WTC11 (cell line): Measurements from ENCODE around the gene PGPEP1.

ENCODE experiments used
- CTCF ChIP-seq: fragments of 200-600 bp; IDR thresholded peaks from 2 replicates; pipeline ENCODE4 v1.8.0; 2022; ENCODE audit warnings: antibody characterized with exemption
- ESRRA ChIP-seq: sonication (generic); formaldehyde crosslinking; IDR thresholded peaks from 2 replicates; pipeline ENCODE4 v1.8.1; 2022; ENCODE audit warnings: mild to moderate bottlenecking, missing genetic modification reagents, borderline replicate concordance
- HMGXB4 ChIP-seq: sonication (generic); formaldehyde crosslinking; IDR thresholded peaks from 2 replicates; pipeline ENCODE4 v1.8.1; 2023; ENCODE audit warnings: mild to moderate bottlenecking, moderate library complexity, missing genetic modification reagents
- SMAD4 ChIP-seq: sonication (generic); formaldehyde crosslinking; IDR thresholded peaks from 2 replicates; pipeline ENCODE4 v1.8.0; 2022; ENCODE audit warnings: mild to moderate bottlenecking, missing genetic modification reagents
- TEAD1 ChIP-seq: sonication (generic); formaldehyde crosslinking; IDR thresholded peaks from 2 replicates; pipeline ENCODE4 v1.8.0; 2022; ENCODE audit warnings: mild to moderate bottlenecking, missing genetic modification reagents
- TEAD4 ChIP-seq: sonication (generic); formaldehyde crosslinking; IDR thresholded peaks from 2 replicates; pipeline ENCODE4 v1.8.0; 2022; ENCODE audit warnings: mild to moderate bottlenecking, missing genetic modification reagents

- TF ChIP-seq CTCF = no peak
- no peak for TF ChIP-seq SMAD4 (CRISPR knock-in tag)
- TF ChIP-seq TEAD1 (CRISPR knock-in tag) = no peak
- TF ChIP-seq HMGXB4 (CRISPR knock-in tag) = no peak
- TF ChIP-seq TEAD4 (CRISPR knock-in tag) = no peak
- no peak for TF ChIP-seq ESRRA
These were observed 32.1 kb upstream of the PGPEP1 start for GRCh38 chr19:18308051-18308947.
